K562 (cell line): Measurements from ENCODE around the gene GPR4. TPM values are rescaled to one million over a fixed set of nuclear protein-coding genes. Genes with fewer than 3 reads are reported as not detected.

Experiments used
- CHD2 ChIP-seq: IDR thresholded peaks from 2 replicates; pipeline ENCODE4 v1.6.1; 2011; ENCODE audit warnings: low read depth, low read length
- DDX20 ChIP-seq: fragments of 450-650 bp; IDR thresholded peaks from 2 replicates; pipeline ENCODE4 v1.6.1; 2016; ENCODE audit warnings: missing genetic modification characterization, low read depth, mild to moderate bottlenecking, missing compliant biosample characterization, moderate library complexity
- E2F6 ChIP-seq, 2 experiments: IDR thresholded peaks; 2 replicates each; pipeline ENCODE4 v1.6.1; 2011; ENCODE audit warnings: borderline replicate concordance in 1 of 2, control low read depth in 1 of 2, low read depth in 1 of 2, low read length in 1 of 2, mild to moderate bottlenecking in 1 of 2, mixed read lengths in 1 of 2, moderate library complexity in 1 of 2; ENCODE audit not compliant: insufficient read depth in 1 of 2, insufficient read length in 1 of 2, poor library complexity in 1 of 2, severe bottlenecking in 1 of 2; ENCODE audit errors: extremely low read depth in 1 of 2
- KLF1 ChIP-seq: fragments of 450-650 bp; IDR thresholded peaks from 2 replicates; pipeline ENCODE4 v1.6.1; 2016; ENCODE audit warnings: missing genetic modification characterization, missing compliant biosample characterization
- MTF1 ChIP-seq: fragments of 250-450 bp; sonication (Bioruptor Pico); IDR thresholded peaks from 2 replicates; pipeline ENCODE4 v1.9.0; 2021; ENCODE audit warnings: moderate library complexity, mild to moderate bottlenecking, inconsistent platforms, borderline replicate concordance
- NCOA1 ChIP-seq: fragments of 450-650 bp; IDR thresholded peaks from 2 replicates; pipeline ENCODE4 v1.6.1; 2016; ENCODE audit warnings: low read depth
- RBFOX2 ChIP-seq: fragments of 200-400 bp; formaldehyde crosslinking; IDR thresholded peaks from 2 replicates; pipeline ENCODE4 v1.6.1; 2017; ENCODE audit warnings: low read depth, mild to moderate bottlenecking, low read length, moderate library complexity
- REST ChIP-seq, 2 experiments: fragments of 450-650 bp; formaldehyde crosslinking in 1 of 2; IDR thresholded peaks; 2 replicates each; pipeline versions ENCODE4 v1.4.0 to v1.6.1; 2014 to 2020; ENCODE audit warnings: mild to moderate bottlenecking in 2 of 2, borderline replicate concordance in 1 of 2, low read depth in 1 of 2
- WHSC1 ChIP-seq: IDR thresholded peaks from one replicate; pipeline ENCODE4 v1.6.1; 2012; ENCODE audit warnings: low read length, control low read depth, inconsistent platforms
- polyA plus RNA-seq, 8 experiments: library from polyadenylated mRNA; depleted of rRNA in 4 of 8; stranded (reverse) in 5 of 8; unstranded in 3 of 8; fragments of >200 nt; fragmentation: Nextera tagmentation in 2 of 8; fragmentation: Illumina TruSeq in 1 of 8; extraction: Ambion mirVana in 2 of 8; extraction: Trizol in 1 of 8; gene quantifications; 2 replicates each; pipeline versions ENCODE4 v1.2.1 to v1.2.3, GENCODE V29; 2011 to 2014; ENCODE audit warnings: inconsistent platforms in 1 of 8, missing spikeins in 1 of 8
- total RNA-seq, 7 experiments: library from RNA; depleted of rRNA in 6 of 7; stranded (reverse); fragments of >200 nt in 6 of 7; fragmentation: Illumina TruSeq in 2 of 7; extraction: Trizol in 2 of 7; gene quantifications; 2 replicates each; pipeline versions ENCODE4 v1.2.1 to v1.2.3, GENCODE V29; 2011 to 2021; ENCODE audit warnings: low replicate concordance in 1 of 7
- TF ChIP-seq, protein P1 (sequence below): fragments of 450-650 bp; IDR thresholded peaks from 2 replicates; pipeline ENCODE4 v1.6.1; 2016

Gene GPR4
- total and polyA plus RNA-seq, 9 of the 15 experiments (the other 6 are each of a cell fraction or from before 2014, with no cell fraction given), result 0.03 to 0.09 (median 0.04) TPM; not detected in 5

DNA sequence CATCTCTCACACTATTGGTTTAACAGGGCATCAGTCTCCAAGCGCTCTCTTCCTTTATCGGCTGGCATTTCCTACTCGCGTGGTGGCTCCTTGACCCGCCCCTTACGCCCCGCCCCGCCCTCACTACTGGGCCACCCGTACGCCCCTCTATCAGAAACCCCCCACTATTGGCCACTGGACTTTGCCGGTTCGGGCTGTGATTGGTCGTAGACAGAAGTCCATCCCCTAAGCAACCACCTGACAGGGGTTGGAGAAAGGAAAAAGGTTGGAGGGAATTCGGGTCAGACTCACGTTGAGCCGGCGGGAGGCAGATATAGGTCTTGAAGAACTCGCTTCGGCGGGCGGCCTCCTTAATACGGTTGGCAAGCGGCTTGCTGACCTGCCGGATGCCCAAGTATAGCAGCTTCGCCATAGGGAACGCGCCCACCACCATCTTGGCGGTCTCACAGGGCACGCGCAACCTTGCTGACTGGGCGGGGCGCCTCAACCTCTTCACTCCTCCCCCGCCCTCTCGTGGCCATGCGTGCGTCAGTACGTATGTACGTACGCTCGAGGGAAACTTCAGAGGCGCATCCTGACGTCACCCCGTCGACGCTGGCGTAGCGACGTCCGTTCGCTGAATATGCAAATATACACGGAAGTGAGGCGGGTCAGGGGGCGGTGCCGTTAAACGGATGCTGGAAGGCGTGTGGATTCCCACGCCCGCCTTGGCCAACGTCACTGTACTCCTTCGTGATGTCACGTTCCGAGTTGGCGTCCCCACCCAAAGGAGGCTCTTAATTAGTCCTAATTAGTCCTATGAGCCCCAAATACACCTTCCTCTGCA, 17.5 kb downstream of the GPR4 start, which contains the start of gene OPA3 (continued):
- TF ChIP-seq E2F6 (IDR thresholded peaks at IDR 0.05; ENCODE audit: borderline replicate concordance in 1 of 2, extremely low read depth in 1 of 2, insufficient read depth in 1 of 2, insufficient read length in 1 of 2, low read depth in 1 of 2, low read length in 1 of 2, poor library complexity in 1 of 2, severe bottlenecking in 1 of 2) (peak; percentile 73 to 88), MTF1 (no peak), WHSC1 (no peak), RBFOX2 (peak; percentile 94), NCOA1 (peak; percentile 95), DDX20 (no peak), CHD2 (peak; percentile 85), REST (IDR thresholded peaks at IDR 0.05; ENCODE audit: borderline replicate concordance) (no peak), REST (CRISPR knock-in tag; IDR thresholded peaks at IDR 0.05; ENCODE audit: low read depth) (peak; percentile 30; the same call in 1 of the 2 replicates), KLF1 (tag) (peak; percentile 36; the same call in 1 of the 2 replicates)
- TF ChIP-seq, protein P1, sequence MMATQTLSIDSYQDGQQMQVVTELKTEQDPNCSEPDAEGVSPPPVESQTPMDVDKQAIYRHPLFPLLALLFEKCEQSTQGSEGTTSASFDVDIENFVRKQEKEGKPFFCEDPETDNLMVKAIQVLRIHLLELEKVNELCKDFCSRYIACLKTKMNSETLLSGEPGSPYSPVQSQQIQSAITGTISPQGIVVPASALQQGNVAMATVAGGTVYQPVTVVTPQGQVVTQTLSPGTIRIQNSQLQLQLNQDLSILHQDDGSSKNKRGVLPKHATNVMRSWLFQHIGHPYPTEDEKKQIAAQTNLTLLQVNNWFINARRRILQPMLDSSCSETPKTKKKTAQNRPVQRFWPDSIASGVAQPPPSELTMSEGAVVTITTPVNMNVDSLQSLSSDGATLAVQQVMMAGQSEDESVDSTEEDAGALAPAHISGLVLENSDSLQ, result peak; percentile 99
